Measurements from ENCODE around the gene TMEM62. TPM values are rescaled to one million over a fixed set of nuclear protein-coding genes. Genes with fewer than 3 reads are reported as not detected.
"Not testable (repeated sequence)": the region's sequence is repeated elsewhere in the genome, so short reads cannot be mapped to it uniquely, and the experiment has no call there.

The TMEM62 gene
- polyA plus RNA-seq, 1 donor (not counting 4 experiments of a cell fraction or from before 2014, with no cell fraction given) = 5.5 TPM

GRCh38 chr15:43168192-43169107, 35.1 kb downstream of the TMEM62 start:
- FAIRE-seq (peak; percentile 97), DNase-seq (ENCODE audit: low read depth, low spot score) (peak; percentile 54)
- Histone ChIP-seq H4K20me1 (ENCODE audit: control insufficient read depth, extremely low read depth, insufficient read depth, low read length) (no peaks in the 10 kb centered on the region), H3K4me1 (ENCODE audit: control insufficient read depth, extremely low read depth, insufficient read depth, low read length) (peaks cover 17% of the 10 kb centered on the region), H3K27ac (ENCODE audit: control insufficient read depth, insufficient read depth, low read length) (peak overlapping the region; percentile 16), H3K36me3 (ENCODE audit: control insufficient read depth in 2 of 2, extremely low read depth in 1 of 2, insufficient read depth in 2 of 2, low read length in 2 of 2) (no peaks in the 10 kb centered on the region), H3K27me3 (ENCODE audit: control insufficient read depth, extremely low read depth, insufficient read depth, low read length) (no peaks in the 10 kb centered on the region), H2AFZ (ENCODE audit: control insufficient read depth, low read length) (peak overlapping the region; percentile 23), H3K4me3 (ENCODE audit: control insufficient read depth in 2 of 3, extremely low read depth in 1 of 3, insufficient read depth in 2 of 3, low read depth in 1 of 3, low read length in 3 of 3) (no peak overlapping the region), H3K4me2 (ENCODE audit: control insufficient read depth, extremely low read depth, insufficient read depth, low read depth, low read length) (peak overlapping the region; percentile 19), H3K79me2 (ENCODE audit: control insufficient read depth, insufficient read depth, low read length) (no peaks in the 10 kb centered on the region), H3K9ac (ENCODE audit: control insufficient read depth, extremely low read depth, insufficient read depth, low read length) (peak overlapping the region; percentile 2), H3K9me3 (ENCODE audit: control insufficient read depth, low read depth, low read length) (no peaks in the 10 kb centered on the region), H3K9me1 (ENCODE audit: control insufficient read depth, extremely low read depth, insufficient read depth, low read length) (no peaks in the 10 kb centered on the region)
- no peak for TF ChIP-seq EZH2 (IDR thresholded peaks at IDR 0.05; ENCODE audit: low read length)
- TF ChIP-seq, protein P1, sequence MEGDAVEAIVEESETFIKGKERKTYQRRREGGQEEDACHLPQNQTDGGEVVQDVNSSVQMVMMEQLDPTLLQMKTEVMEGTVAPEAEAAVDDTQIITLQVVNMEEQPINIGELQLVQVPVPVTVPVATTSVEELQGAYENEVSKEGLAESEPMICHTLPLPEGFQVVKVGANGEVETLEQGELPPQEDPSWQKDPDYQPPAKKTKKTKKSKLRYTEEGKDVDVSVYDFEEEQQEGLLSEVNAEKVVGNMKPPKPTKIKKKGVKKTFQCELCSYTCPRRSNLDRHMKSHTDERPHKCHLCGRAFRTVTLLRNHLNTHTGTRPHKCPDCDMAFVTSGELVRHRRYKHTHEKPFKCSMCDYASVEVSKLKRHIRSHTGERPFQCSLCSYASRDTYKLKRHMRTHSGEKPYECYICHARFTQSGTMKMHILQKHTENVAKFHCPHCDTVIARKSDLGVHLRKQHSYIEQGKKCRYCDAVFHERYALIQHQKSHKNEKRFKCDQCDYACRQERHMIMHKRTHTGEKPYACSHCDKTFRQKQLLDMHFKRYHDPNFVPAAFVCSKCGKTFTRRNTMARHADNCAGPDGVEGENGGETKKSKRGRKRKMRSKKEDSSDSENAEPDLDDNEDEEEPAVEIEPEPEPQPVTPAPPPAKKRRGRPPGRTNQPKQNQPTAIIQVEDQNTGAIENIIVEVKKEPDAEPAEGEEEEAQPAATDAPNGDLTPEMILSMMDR (optimal IDR thresholded peaks at IDR 0.05 in 1 of 3, IDR thresholded peaks at IDR 0.05 in 1 of 3, conservative IDR thresholded peaks at IDR 0.05 in 1 of 3; ENCODE audit: extremely low read depth in 1 of 3, insufficient read depth in 2 of 3, low read length in 3 of 3) = peak in 1 of 3 experiments; percentile 13
- dilution Hi-C loops (cut with MboI; ENCODE audit: extremely low pct_ligation_motif_present, low sequenced_read_pairs) = no loop called here

GRCh38 chr15:43169888-43170287, 36.5 kb downstream of the TMEM62 start:
- dilution Hi-C loops (cut with MboI; ENCODE audit: extremely low pct_ligation_motif_present, low sequenced_read_pairs) = no loop called here
- H3K4me2 ChIP-seq (ENCODE audit: control insufficient read depth, extremely low read depth, insufficient read depth, low read depth, low read length) = no peak overlapping the region

GRCh38 chr15:43175656-43176309, 42.4 kb downstream of the TMEM62 start:
- H3K4me3 ChIP-seq (ENCODE audit: control insufficient read depth in 2 of 3, extremely low read depth in 1 of 3, insufficient read depth in 2 of 3, low read depth in 1 of 3, low read length in 3 of 3); H3K4me1 ChIP-seq (ENCODE audit: control insufficient read depth, extremely low read depth, insufficient read depth, low read length); H3K9me3 ChIP-seq (ENCODE audit: control insufficient read depth, low read depth, low read length); H3K36me3 ChIP-seq (ENCODE audit: control insufficient read depth in 2 of 2, extremely low read depth in 1 of 2, insufficient read depth in 2 of 2, low read length in 2 of 2); H4K20me1 ChIP-seq (ENCODE audit: control insufficient read depth, extremely low read depth, insufficient read depth, low read length); DNase-seq (ENCODE audit: low read depth, low spot score); FAIRE-seq; H3K9ac ChIP-seq (ENCODE audit: control insufficient read depth, extremely low read depth, insufficient read depth, low read length); H2AFZ ChIP-seq (ENCODE audit: control insufficient read depth, low read length); dilution Hi-C loops (cut with MboI; ENCODE audit: extremely low pct_ligation_motif_present, low sequenced_read_pairs); H3K4me2 ChIP-seq (ENCODE audit: control insufficient read depth, extremely low read depth, insufficient read depth, low read depth, low read length); H3K27ac ChIP-seq (ENCODE audit: control insufficient read depth, insufficient read depth, low read length); H3K27me3 ChIP-seq (ENCODE audit: control insufficient read depth, extremely low read depth, insufficient read depth, low read length); H3K79me2 ChIP-seq (ENCODE audit: control insufficient read depth, insufficient read depth, low read length); H3K9me1 ChIP-seq (ENCODE audit: control insufficient read depth, extremely low read depth, insufficient read depth, low read length): not testable (repeated sequence)

More at GRCh38 chr15:43169888-43170287, 36.5 kb downstream of the TMEM62 start:
- Histone ChIP-seq H2AFZ (ENCODE audit: control insufficient read depth, low read length) (no peak overlapping the region), H3K27me3 (ENCODE audit: control insufficient read depth, extremely low read depth, insufficient read depth, low read length) (no peaks in the 10 kb centered on the region), H3K79me2 (ENCODE audit: control insufficient read depth, insufficient read depth, low read length) (no peaks in the 10 kb centered on the region), H3K4me3 (ENCODE audit: control insufficient read depth in 2 of 3, extremely low read depth in 1 of 3, insufficient read depth in 2 of 3, low read depth in 1 of 3, low read length in 3 of 3) (no peak overlapping the region), H4K20me1 (ENCODE audit: control insufficient read depth, extremely low read depth, insufficient read depth, low read length) (no peaks in the 10 kb centered on the region), H3K9me1 (ENCODE audit: control insufficient read depth, extremely low read depth, insufficient read depth, low read length) (no peaks in the 10 kb centered on the region), H3K4me1 (ENCODE audit: control insufficient read depth, extremely low read depth, insufficient read depth, low read length) (peaks cover 17% of the 10 kb centered on the region), H3K9ac (ENCODE audit: control insufficient read depth, extremely low read depth, insufficient read depth, low read length) (no peak overlapping the region), H3K27ac (ENCODE audit: control insufficient read depth, insufficient read depth, low read length) (no peak overlapping the region), H3K9me3 (ENCODE audit: control insufficient read depth, low read depth, low read length) (no peaks in the 10 kb centered on the region), H3K36me3 (ENCODE audit: control insufficient read depth in 2 of 2, extremely low read depth in 1 of 2, insufficient read depth in 2 of 2, low read length in 2 of 2) (no peaks in the 10 kb centered on the region)
- no peak for FAIRE-seq
- no peak for DNase-seq (ENCODE audit: low read depth, low spot score)
- TF ChIP-seq, protein P1 (optimal IDR thresholded peaks at IDR 0.05 in 1 of 3, IDR thresholded peaks at IDR 0.05 in 1 of 3, conservative IDR thresholded peaks at IDR 0.05 in 1 of 3; ENCODE audit: extremely low read depth in 1 of 3, insufficient read depth in 2 of 3, low read length in 3 of 3) = no peak
- no peak for TF ChIP-seq EZH2 (IDR thresholded peaks at IDR 0.05; ENCODE audit: low read length)
